ENCODE results near the gene DSN1.

DSN1 gene

DNA sequence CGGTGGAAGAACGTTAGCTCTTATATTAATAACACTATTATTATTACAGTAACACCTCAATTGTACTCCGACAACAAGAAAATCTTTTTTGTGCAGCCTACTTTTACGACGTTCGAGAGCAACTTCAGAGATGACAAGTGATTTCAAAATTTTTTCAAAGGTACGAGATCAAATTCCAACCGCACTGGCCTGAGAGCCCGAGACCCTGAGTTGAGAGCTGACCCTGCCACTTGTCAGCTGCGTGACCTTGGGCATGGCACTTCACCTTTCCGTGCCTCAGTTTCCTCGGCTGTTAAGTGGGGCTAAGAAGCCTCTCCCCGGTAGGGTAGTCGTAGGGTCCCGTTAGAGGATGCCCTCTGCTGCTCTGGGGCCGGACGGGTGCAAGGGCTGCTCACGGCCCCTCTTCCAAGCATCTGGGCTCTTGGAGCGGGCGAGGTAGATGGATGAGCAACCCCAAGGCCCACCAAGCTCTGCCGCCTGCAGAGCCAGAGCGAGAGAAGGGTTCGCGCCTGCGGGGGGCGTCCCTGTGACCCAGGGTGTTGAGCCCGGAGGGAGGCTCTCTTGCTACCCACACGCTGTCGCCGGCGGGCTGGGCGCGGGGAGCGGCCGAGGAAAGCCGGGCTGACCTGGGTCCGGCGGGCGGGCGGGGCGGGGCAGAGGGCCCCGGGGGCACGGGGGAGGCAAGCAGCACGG lies 28.2 kb downstream of the DSN1 start:
- TF ChIP-seq TAF1 (IDR thresholded peaks at IDR 0.05; ENCODE audit: low read depth) (no peak), FOXM1 (IDR thresholded peaks at IDR 0.05; ENCODE audit: borderline replicate concordance, low read depth) (no peak)
- TF ChIP-seq, protein P1, sequence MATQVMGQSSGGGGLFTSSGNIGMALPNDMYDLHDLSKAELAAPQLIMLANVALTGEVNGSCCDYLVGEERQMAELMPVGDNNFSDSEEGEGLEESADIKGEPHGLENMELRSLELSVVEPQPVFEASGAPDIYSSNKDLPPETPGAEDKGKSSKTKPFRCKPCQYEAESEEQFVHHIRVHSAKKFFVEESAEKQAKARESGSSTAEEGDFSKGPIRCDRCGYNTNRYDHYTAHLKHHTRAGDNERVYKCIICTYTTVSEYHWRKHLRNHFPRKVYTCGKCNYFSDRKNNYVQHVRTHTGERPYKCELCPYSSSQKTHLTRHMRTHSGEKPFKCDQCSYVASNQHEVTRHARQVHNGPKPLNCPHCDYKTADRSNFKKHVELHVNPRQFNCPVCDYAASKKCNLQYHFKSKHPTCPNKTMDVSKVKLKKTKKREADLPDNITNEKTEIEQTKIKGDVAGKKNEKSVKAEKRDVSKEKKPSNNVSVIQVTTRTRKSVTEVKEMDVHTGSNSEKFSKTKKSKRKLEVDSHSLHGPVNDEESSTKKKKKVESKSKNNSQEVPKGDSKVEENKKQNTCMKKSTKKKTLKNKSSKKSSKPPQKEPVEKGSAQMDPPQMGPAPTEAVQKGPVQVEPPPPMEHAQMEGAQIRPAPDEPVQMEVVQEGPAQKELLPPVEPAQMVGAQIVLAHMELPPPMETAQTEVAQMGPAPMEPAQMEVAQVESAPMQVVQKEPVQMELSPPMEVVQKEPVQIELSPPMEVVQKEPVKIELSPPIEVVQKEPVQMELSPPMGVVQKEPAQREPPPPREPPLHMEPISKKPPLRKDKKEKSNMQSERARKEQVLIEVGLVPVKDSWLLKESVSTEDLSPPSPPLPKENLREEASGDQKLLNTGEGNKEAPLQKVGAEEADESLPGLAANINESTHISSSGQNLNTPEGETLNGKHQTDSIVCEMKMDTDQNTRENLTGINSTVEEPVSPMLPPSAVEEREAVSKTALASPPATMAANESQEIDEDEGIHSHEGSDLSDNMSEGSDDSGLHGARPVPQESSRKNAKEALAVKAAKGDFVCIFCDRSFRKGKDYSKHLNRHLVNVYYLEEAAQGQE (IDR thresholded peaks at IDR 0.05; ENCODE audit: low read depth): no peak
- TF ChIP-seq, protein P2, sequence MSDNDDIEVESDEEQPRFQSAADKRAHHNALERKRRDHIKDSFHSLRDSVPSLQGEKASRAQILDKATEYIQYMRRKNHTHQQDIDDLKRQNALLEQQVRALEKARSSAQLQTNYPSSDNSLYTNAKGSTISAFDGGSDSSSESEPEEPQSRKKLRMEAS (IDR thresholded peaks at IDR 0.05): no peak
- TF ChIP-seq, protein P3, sequence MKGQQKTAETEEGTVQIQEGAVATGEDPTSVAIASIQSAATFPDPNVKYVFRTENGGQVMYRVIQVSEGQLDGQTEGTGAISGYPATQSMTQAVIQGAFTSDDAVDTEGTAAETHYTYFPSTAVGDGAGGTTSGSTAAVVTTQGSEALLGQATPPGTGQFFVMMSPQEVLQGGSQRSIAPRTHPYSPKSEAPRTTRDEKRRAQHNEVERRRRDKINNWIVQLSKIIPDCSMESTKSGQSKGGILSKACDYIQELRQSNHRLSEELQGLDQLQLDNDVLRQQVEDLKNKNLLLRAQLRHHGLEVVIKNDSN (IDR thresholded peaks at IDR 0.05): no peak

DNA sequence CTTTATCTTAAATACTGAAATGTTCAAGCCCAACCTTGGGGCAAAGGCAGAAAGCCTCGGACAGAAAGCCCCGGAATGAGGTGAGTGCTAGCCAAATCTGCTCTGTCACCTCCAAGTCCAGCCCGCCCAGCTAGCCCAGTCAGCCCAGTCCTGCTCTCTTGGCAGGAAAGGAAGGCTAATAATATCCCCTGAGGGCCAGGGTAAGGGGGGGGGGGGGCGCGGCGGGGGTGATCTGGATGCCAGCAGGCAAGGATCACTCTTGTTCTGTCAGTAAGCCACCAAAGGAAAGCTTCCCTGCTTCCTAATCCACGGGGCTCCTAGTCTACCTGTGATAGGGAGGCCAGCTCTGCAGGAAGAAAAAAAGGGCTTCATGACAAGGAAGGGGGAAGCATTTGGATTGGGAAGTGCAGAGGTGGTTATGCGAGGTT lies 28.8 kb downstream of the DSN1 start:
- TF ChIP-seq EP300 (IDR thresholded peaks at IDR 0.05; ENCODE audit: borderline replicate concordance) (no peak), FOXM1 (IDR thresholded peaks at IDR 0.05; ENCODE audit: borderline replicate concordance, low read depth) (no peak), NFIC (IDR thresholded peaks at IDR 0.05) (no peak), RAD21 (IDR thresholded peaks at IDR 0.05; ENCODE audit: low read depth) (no peak)
- TF ChIP-seq, protein P3 (IDR thresholded peaks at IDR 0.05): no peak

DNA sequence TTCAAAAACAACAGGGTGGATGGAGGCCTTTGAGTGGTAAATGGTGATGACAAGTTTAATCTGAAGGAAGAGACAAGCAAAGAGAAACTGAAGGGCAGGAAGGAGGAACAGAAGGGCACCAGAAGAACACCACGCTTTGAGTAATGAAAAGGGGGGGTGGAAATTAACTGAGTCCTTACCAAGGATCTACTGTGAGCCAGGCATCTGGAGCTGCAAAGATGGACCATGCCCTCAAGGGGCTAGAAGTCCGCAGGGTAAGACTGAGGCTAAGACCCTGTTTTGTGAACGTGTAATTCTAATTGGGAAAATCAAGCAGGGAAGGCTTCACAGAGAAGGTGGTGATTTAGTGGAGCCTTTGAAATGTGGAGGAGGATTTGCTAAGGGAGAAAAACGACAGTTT lies 29.3 kb downstream of the DSN1 start:
- no peak for TF ChIP-seq RAD21 (IDR thresholded peaks at IDR 0.05; ENCODE audit: low read depth)

DNA sequence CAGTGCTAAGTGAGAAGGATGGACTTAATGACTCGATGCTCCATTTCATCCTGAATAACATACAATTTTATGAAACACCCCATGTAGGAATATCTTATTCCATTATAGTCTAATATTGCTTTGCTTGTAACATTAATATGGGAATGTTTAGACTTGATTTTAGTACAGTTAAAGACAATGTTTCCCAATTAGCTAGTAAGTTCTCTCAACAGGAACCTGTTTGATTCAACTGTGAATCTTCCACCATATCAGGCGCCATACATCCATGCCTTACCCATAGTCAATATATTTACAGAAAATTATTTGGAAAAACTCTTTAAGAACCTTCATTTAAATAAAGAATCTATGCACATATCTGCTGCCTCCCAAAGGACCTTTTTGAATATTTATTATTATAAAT lies 31.0 kb downstream of the DSN1 start:
- TF ChIP-seq EGR1 (IDR thresholded peaks at IDR 0.05) (no peak), FOXM1 (IDR thresholded peaks at IDR 0.05; ENCODE audit: borderline replicate concordance, low read depth) (no peak), NFIC (IDR thresholded peaks at IDR 0.05) (no peak), CREB1 (IDR thresholded peaks at IDR 0.05; ENCODE audit: low read depth) (no peak), TAF1 (IDR thresholded peaks at IDR 0.05; ENCODE audit: low read depth) (no peak), EP300 (IDR thresholded peaks at IDR 0.05; ENCODE audit: borderline replicate concordance) (no peak), TCF12 (IDR thresholded peaks at IDR 0.05; ENCODE audit: low read depth) (no peak), ZBTB7A (IDR thresholded peaks at IDR 0.05; ENCODE audit: low read depth) (no peak), YY1 (IDR thresholded peaks at IDR 0.05; ENCODE audit: low read depth) (no peak), RAD21 (IDR thresholded peaks at IDR 0.05; ENCODE audit: low read depth) (no peak), TEAD4 (IDR thresholded peaks at IDR 0.05) (no peak), CEBPB (IDR thresholded peaks at IDR 0.05) (no peak)
- TF ChIP-seq, protein P3 (IDR thresholded peaks at IDR 0.05): no peak
- TF ChIP-seq, protein P1 (IDR thresholded peaks at IDR 0.05; ENCODE audit: low read depth): no peak
- TF ChIP-seq, protein P2 (IDR thresholded peaks at IDR 0.05): no peak

DNA sequence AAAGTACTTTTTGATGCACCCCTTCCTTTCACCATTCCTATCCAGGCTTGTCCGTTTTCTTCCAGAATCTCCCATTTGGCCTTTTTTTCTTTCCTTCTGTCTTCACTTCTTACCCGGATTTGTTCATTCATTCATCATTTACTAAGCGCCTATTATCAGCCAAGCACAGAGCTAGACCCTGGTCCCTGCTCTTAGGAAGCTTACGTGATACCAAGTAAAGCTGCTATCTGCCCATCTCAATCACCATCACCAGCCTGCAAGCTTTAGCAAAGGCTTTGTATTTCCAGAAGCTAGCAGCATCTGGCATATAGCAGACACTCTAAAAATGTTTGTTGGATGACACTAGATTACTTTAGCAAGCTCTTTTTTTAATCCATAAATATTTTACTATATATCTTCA lies 32.5 kb downstream of the DSN1 start:
- TF ChIP-seq ZBTB7A (IDR thresholded peaks at IDR 0.05; ENCODE audit: low read depth) (no peak), EGR1 (IDR thresholded peaks at IDR 0.05) (no peak), TAF1 (IDR thresholded peaks at IDR 0.05; ENCODE audit: low read depth) (no peak), CEBPB (IDR thresholded peaks at IDR 0.05) (no peak), CREB1 (IDR thresholded peaks at IDR 0.05; ENCODE audit: low read depth) (no peak), TEAD4 (IDR thresholded peaks at IDR 0.05) (no peak)
- TF ChIP-seq, protein P2 (IDR thresholded peaks at IDR 0.05): no peak
- TF ChIP-seq, protein P1 (IDR thresholded peaks at IDR 0.05; ENCODE audit: low read depth): no peak
